ENCODE measurements around the gene MIOS. TPM values are rescaled to one million over a fixed set of nuclear protein-coding genes. Genes with fewer than 3 reads are reported as not detected.

The MIOS gene
- total RNA-seq, 1 experiment from 2014 or later: 65.4 TPM

DNA sequence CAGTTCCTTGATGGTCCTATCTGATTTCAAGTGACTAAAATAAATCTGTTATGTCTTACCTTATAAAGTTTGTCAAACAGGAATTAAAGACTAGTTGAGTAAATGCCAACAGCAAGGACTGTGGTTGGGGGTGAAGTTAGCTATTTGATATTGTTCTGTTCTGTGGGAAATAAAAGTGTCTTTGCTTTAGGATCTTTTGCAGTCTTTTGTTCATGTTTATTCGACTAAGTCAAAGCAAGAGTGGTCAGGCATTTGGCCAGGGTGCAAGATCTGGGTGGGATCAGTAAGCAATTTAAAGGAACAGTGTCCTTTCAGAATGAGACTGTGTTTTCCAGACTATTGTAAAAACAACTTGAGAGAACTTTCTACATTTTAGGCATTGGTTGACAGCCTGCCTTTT lies 31.0 kb upstream of the MIOS start, which contains the start of gene COL28A1:
Gene COL28A1, minus strand, starts transcription at position 183 of the 400 bp plus-strand sequence. CDS start 2,998 bp downstream, outside the sequence.
- no peak for DNase-seq (ENCODE audit: unreplicated experiment)
- Mint-ChIP-seq H3K27ac (ENCODE audit: low read depth, unreplicated experiment) (no peak within 1 kb of the TSS), H3K4me3 (ENCODE audit: unreplicated experiment) (peak within 1 kb of the TSS; percentile 16), H3K36me3 (ENCODE audit: insufficient read depth, unreplicated experiment) (no peaks in the 10 kb centered on the region), H3K27me3 (ENCODE audit: insufficient read depth, unreplicated experiment) (no peaks in the 10 kb centered on the region), H3K9me3 (ENCODE audit: unreplicated experiment) (no peaks in the 10 kb centered on the region), H3K4me1 (ENCODE audit: insufficient read depth, unreplicated experiment) (no peaks in the 10 kb centered on the region)
- no TSS peak for BruUV-seq (replicated peaks)
- ChIA-PET CTCF (interaction anchor here (1.6 to 2.0 kb wide), 2 partner anchors 97 to 112 kb away, joined by 4 to 13 read pairs; no protein-coding TSS in a partner anchor), POLR2A (interaction anchor here (0.6 to 1.9 kb wide), 6 partner anchors 12 to 354 kb away, joined by 3 to 8 read pairs (median 4); partner anchors contain the start of gene C1GALT1)
- no peak for TF ChIP-seq CTCF (IDR thresholded peaks at IDR 0.05; ENCODE audit: unreplicated experiment)
- intact Hi-C loops (cut with micrococcal nuclease): no loop called here

DNA sequence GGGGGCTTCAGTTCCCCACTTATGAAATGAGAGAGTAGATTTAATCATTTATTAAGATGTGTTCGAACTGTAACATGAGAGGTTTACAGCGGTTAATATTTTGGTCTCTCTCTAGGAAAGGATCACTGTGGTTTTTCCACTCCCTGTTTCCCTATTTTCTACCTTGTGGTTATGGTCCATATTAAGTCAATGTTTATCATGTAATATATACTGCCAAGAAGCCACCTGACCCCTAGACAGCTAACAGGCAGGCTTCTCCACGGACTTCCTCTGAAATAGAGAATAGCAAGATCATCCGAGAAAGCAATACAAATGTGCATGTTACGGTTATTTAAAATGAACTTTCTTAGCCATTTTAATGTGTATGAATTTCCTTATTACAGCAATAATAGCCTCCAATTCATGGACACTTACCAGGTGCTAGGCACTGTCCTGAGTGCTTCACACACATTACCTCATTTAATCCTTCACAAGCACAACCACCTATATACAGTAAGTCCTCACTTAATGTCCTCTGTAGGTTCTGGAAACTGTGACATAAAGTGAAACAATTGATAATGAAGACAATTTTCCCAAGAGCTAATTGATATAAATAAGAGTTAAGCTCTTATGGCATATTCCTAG lies 30.2 kb upstream of the MIOS start:
- no TSS peak for BruUV-seq (replicated peaks)
- Mint-ChIP-seq H3K4me1 (ENCODE audit: insufficient read depth, unreplicated experiment) (peaks cover 3% of the 10 kb centered on the region), H3K4me3 (ENCODE audit: unreplicated experiment) (no peak overlapping the region), H3K36me3 (ENCODE audit: insufficient read depth, unreplicated experiment) (no peaks in the 10 kb centered on the region), H3K27me3 (ENCODE audit: insufficient read depth, unreplicated experiment) (no peaks in the 10 kb centered on the region), H3K9me3 (ENCODE audit: unreplicated experiment) (no peaks in the 10 kb centered on the region), H3K27ac (ENCODE audit: low read depth, unreplicated experiment) (no peak overlapping the region)
- CTCF ChIA-PET: interaction anchor here (0.6 to 2.0 kb wide), 3 partner anchors 27 to 113 kb away, joined by 3 to 13 read pairs (median 4); no protein-coding TSS in a partner anchor
- intact Hi-C loops (cut with micrococcal nuclease): no loop called here
- POLR2A ChIA-PET: interaction anchor here (0.6 to 1.9 kb wide), 3 partner anchors 97 to 436 kb away, joined by 3 to 8 read pairs (median 5); partner anchors contain the start of gene C1GALT1
- TF ChIP-seq CTCF (IDR thresholded peaks at IDR 0.05; ENCODE audit: unreplicated experiment): no peak
- no peak for DNase-seq (ENCODE audit: unreplicated experiment)

DNA sequence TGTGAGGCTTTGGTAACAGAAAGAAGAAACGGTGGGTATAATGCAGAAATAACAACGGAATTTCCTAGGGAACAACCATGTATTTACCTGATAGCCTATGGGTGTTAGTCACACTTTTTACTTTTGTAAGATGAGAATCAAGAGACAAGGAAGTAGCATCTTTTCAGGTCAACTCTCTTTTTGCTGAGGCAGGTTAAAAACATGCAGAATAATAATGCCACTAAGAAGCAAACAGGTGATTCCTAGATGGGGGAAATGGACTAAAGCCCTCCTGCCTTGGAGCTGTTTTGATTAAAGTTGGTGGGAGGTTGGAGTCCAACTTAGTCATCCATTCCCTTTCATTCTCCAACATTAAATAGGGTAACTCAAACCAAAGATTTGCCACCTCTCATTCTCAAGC lies 29.0 kb upstream of the MIOS start:
- ChIA-PET CTCF (interaction anchor here (2.0 kb wide), 1 partner anchor 114 kb away, joined by 13 read pairs; no protein-coding TSS in a partner anchor), POLR2A (interaction anchor here (1.1 kb wide), 1 partner anchor 91 kb away, joined by 4 read pairs; no protein-coding TSS in a partner anchor)
- DNase-seq (ENCODE audit: unreplicated experiment): no peak
- no peaks in the 10 kb centered on the region for H3K36me3 Mint-ChIP-seq (ENCODE audit: insufficient read depth, unreplicated experiment)
- intact Hi-C loops (cut with micrococcal nuclease): no loop called here
- H3K4me3 Mint-ChIP-seq (ENCODE audit: unreplicated experiment): no peak overlapping the region
- no peak overlapping the region for H3K27ac Mint-ChIP-seq (ENCODE audit: low read depth, unreplicated experiment)
- H3K9me3 Mint-ChIP-seq (ENCODE audit: unreplicated experiment): no peaks in the 10 kb centered on the region
- BruUV-seq (replicated peaks): no TSS peak
- H3K4me1 Mint-ChIP-seq (ENCODE audit: insufficient read depth, unreplicated experiment): peaks cover 16% of the 10 kb centered on the region
- no peaks in the 10 kb centered on the region for H3K27me3 Mint-ChIP-seq (ENCODE audit: insufficient read depth, unreplicated experiment)
- TF ChIP-seq CTCF (IDR thresholded peaks at IDR 0.05; ENCODE audit: unreplicated experiment): no peak

GRCh38 chr7:7539152-7539551 lies 27.5 kb upstream of the MIOS start:
- ChIA-PET CTCF (interaction anchor here (0.6 to 5.5 kb wide), 6 partner anchors 93 to 647 kb away, joined by 3 to 92 read pairs (median 4); no protein-coding TSS in a partner anchor), POLR2A (interaction anchor here (0.6 to 1.6 kb wide), 4 partner anchors 13 to 114 kb away, joined by 3 to 5 read pairs (median 4); no protein-coding TSS in a partner anchor)
- Mint-ChIP-seq H3K9me3 (ENCODE audit: unreplicated experiment) (no peaks in the 10 kb centered on the region), H3K4me1 (ENCODE audit: insufficient read depth, unreplicated experiment) (peaks cover 18% of the 10 kb centered on the region), H3K27me3 (ENCODE audit: insufficient read depth, unreplicated experiment) (no peaks in the 10 kb centered on the region), H3K36me3 (ENCODE audit: insufficient read depth, unreplicated experiment) (no peaks in the 10 kb centered on the region), H3K27ac (ENCODE audit: low read depth, unreplicated experiment) (no peak overlapping the region), H3K4me3 (ENCODE audit: unreplicated experiment) (no peak overlapping the region)
- intact Hi-C loops (cut with micrococcal nuclease): no loop called here
- no TSS peak for BruUV-seq (replicated peaks)
- TF ChIP-seq CTCF (IDR thresholded peaks at IDR 0.05; ENCODE audit: unreplicated experiment): no peak
- no peak for DNase-seq (ENCODE audit: unreplicated experiment)

All from MCF 10A (cell line).